Measurements from ENCODE around the gene NAGS.
A peak's percentile ranks its signal among the peaks of the same experiment; 100 is the strongest.
"Not testable (repeated sequence)": the region's sequence is repeated elsewhere in the genome, so short reads cannot be mapped to it uniquely, and the experiment has no call there.

NAGS gene

DNA sequence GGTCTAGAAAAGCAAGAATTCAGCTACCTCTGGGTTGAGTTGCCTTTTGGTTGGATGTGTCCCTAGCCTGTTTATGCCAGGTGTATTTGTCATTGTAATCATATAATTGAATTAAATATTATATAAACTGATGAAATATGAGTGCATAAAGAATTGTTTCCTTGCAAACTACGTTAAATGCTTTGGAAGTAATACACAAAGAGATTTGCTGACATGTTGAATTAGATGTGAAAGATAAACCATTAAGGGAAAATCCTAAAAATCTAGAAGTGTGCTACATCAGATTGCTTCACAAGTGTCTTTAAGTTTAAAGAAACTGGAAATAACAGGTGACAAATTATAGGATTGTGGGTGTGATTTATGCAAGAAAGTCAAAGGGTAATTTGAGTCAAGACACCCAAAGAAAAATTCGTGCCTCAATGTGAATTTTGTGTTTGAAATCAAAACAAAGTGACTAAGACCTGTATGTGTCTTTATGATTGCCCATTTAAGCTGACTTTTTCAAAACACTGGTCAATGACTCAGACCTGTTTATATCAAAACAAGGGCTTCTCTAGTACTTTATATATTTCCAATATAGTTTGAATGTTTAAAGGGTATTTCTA, 45.6 kb upstream of the NAGS start (continued):
- TF ChIP-seq, protein P1, sequence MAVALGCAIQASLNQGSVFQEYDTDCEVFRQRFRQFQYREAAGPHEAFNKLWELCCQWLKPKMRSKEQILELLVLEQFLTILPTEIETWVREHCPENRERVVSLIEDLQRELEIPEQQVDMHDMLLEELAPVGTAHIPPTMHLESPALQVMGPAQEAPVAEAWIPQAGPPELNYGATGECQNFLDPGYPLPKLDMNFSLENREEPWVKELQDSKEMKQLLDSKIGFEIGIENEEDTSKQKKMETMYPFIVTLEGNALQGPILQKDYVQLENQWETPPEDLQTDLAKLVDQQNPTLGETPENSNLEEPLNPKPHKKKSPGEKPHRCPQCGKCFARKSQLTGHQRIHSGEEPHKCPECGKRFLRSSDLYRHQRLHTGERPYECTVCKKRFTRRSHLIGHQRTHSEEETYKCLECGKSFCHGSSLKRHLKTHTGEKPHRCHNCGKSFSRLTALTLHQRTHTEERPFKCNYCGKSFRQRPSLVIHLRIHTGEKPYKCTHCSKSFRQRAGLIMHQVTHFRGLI (tag by site-specific recombination; IDR thresholded peaks at IDR 0.05) = no peak
- TF ChIP-seq FEZF1 (tag by site-specific recombination; IDR thresholded peaks at IDR 0.05) (peak; percentile 48; the same call in 1 of the 2 replicates), ZFP3 (tag by site-specific recombination; IDR thresholded peaks at IDR 0.05; ENCODE audit: low read depth) (no peak), ZNF529 (tag by site-specific recombination; IDR thresholded peaks at IDR 0.05; ENCODE audit: insufficient replicate concordance) (no peak), BCL11B (tag by site-specific recombination; IDR thresholded peaks at IDR 0.05; ENCODE audit: low read depth) (no peak), ZNF76 (tag by site-specific recombination; IDR thresholded peaks at IDR 0.05; ENCODE audit: borderline replicate concordance, low read depth) (no peak), ZNF302 (tag by site-specific recombination; IDR thresholded peaks at IDR 0.05; ENCODE audit: low read depth) (no peak), ZBTB8A (tag by site-specific recombination; IDR thresholded peaks at IDR 0.05) (no peak), EGR2 (tag by site-specific recombination; IDR thresholded peaks at IDR 0.05; ENCODE audit: low read depth) (no peak)

DNA sequence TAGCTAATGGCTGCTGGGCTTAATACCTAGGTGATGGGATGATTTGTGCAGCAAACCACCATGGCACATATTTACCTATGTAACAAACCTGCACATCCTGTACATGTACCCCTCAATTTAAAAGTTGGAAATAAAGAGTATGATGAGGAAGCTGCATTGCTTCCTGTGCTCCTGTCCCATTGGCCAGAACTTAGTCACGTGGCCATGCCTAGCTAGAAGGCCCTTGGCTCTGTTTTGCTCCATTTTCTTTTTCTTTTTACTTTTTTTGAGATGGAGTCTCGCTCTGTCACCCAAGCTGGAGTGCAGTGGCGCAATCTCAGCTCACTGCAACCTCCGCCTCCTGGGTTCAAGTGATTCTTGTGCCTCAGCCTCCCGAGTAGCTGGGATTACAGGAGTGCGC, 43.1 kb upstream of the NAGS start:
- H3K9me3 ChIP-seq (ENCODE audit: control insufficient read depth, insufficient read depth, low read depth, low read length); H3K27ac ChIP-seq (ENCODE audit: extremely low read depth, low read depth, low read length); H3K4me1 ChIP-seq (ENCODE audit: control insufficient read depth, insufficient read depth, low read length); H3K36me3 ChIP-seq (ENCODE audit: control insufficient read depth in 2 of 2, insufficient read depth in 1 of 2, low read length in 2 of 2); H3K4me3 ChIP-seq (ENCODE audit: low read depth, low read length); POLR2A ChIA-PET: not testable (repeated sequence)
- CTCF ChIA-PET = interaction anchor here (1.2 to 1.6 kb wide), 2 partner anchors 18 to 20 kb away, joined by 3 to 9 read pairs; partner anchors contain the start of gene PPY

DNA sequence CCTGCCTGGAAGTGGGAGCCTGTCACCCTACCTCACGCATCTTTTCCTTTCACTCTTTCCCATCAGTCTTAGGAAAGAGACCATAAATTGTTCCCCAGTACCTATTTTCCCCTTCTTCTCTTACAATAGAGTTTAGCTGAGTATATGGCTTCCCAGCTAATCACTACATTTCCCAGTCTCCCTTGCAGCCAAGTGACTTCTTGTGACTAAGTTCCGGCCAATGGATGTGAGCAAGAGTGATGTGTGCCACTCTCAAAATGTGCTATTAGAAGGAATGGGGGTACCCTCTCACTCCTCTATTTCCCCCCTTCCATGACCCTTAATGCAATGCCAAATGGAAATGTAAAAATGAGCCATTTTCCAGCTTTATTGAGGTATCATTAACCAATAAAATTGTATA, 42.5 kb upstream of the NAGS start:
- TF ChIP-seq YY2 (tag by site-specific recombination; IDR thresholded peaks at IDR 0.05) = 0 out of 2 replicates have a peak, but pooled peaks have one; percentile 8
- TF ChIP-seq, protein P2, sequence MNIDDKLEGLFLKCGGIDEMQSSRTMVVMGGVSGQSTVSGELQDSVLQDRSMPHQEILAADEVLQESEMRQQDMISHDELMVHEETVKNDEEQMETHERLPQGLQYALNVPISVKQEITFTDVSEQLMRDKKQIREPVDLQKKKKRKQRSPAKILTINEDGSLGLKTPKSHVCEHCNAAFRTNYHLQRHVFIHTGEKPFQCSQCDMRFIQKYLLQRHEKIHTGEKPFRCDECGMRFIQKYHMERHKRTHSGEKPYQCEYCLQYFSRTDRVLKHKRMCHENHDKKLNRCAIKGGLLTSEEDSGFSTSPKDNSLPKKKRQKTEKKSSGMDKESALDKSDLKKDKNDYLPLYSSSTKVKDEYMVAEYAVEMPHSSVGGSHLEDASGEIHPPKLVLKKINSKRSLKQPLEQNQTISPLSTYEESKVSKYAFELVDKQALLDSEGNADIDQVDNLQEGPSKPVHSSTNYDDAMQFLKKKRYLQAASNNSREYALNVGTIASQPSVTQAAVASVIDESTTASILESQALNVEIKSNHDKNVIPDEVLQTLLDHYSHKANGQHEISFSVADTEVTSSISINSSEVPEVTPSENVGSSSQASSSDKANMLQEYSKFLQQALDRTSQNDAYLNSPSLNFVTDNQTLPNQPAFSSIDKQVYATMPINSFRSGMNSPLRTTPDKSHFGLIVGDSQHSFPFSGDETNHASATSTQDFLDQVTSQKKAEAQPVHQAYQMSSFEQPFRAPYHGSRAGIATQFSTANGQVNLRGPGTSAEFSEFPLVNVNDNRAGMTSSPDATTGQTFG (tag by site-specific recombination; IDR thresholded peaks at IDR 0.05; ENCODE audit: borderline replicate concordance) = no peak
- Histone ChIP-seq H3K9me3 (ENCODE audit: control insufficient read depth, insufficient read depth, low read depth, low read length) (no peaks in the 10 kb centered on the region), H3K27ac (ENCODE audit: extremely low read depth, low read depth, low read length) (no peak overlapping the region), H3K4me1 (ENCODE audit: control insufficient read depth, insufficient read depth, low read length) (peaks cover 7% of the 10 kb centered on the region), H3K4me3 (ENCODE audit: low read depth, low read length) (no peak overlapping the region), H3K36me3 (ENCODE audit: control insufficient read depth in 2 of 2, insufficient read depth in 1 of 2, low read length in 2 of 2) (no peaks in the 10 kb centered on the region)
- CTCF ChIA-PET = interaction anchor here (1.2 to 1.6 kb wide), 2 partner anchors 18 to 21 kb away, joined by 3 to 9 read pairs; partner anchors contain the start of gene PPY
- POLR2A ChIA-PET = no interaction called here

DNA sequence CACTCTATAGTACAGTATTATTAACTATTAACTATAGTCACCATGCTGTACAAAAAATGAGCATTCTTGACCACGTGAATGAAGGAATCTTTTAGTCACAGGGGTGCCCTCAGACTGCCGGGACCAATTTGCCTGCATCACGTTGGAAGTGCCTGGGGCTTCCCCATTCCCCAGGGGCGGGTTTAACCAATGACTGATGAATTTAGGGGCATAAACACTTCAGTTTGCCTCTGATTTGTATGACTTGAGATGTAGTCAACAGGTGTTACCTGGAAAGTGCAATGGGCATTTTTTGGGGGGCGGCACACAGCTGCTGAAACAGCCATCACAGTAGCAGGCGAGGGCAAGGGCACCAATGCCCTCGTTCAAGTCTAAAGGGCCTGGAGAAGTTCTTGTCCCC, 41.9 kb upstream of the NAGS start:
- no peaks in the 10 kb centered on the region for H3K36me3 ChIP-seq (ENCODE audit: control insufficient read depth in 2 of 2, insufficient read depth in 1 of 2, low read length in 2 of 2)
- H3K4me1 ChIP-seq (ENCODE audit: control insufficient read depth, insufficient read depth, low read length) = peaks cover 7% of the 10 kb centered on the region
- no peak overlapping the region for H3K27ac ChIP-seq (ENCODE audit: extremely low read depth, low read depth, low read length)
- ChIA-PET CTCF (interaction anchor here (1.2 to 1.6 kb wide), 2 partner anchors 19 to 22 kb away, joined by 3 to 9 read pairs; partner anchors contain the start of gene PPY), POLR2A (no interaction called here)
- no peak overlapping the region for H3K4me3 ChIP-seq (ENCODE audit: low read depth, low read length)
- TF ChIP-seq ZSCAN16 (tag by site-specific recombination; IDR thresholded peaks at IDR 0.05) (no peak), RBAK (tag by site-specific recombination; IDR thresholded peaks at IDR 0.05) (no peak), ZNF843 (tag by site-specific recombination; IDR thresholded peaks at IDR 0.05) (no peak), ZNF335 (tag by site-specific recombination; conservative IDR thresholded peaks at IDR 0.05) (peak; percentile 84), BCL11A (tag by site-specific recombination; IDR thresholded peaks at IDR 0.05; ENCODE audit: low read depth) (no peak), SCRT2 (tag by site-specific recombination; IDR thresholded peaks at IDR 0.05) (peak; percentile 85), ZBTB48 (tag by site-specific recombination; IDR thresholded peaks at IDR 0.05) (no peak), ZNF354C (tag by site-specific recombination; IDR thresholded peaks at IDR 0.05; ENCODE audit: borderline replicate concordance, low read depth) (no peak), ZNF214 (tag by site-specific recombination; IDR thresholded peaks at IDR 0.05; ENCODE audit: borderline replicate concordance) (no peak), OSR2 (tag by site-specific recombination; IDR thresholded peaks at IDR 0.05) (no peak), ZNF341 (tag by site-specific recombination; IDR thresholded peaks at IDR 0.05; ENCODE audit: low read depth) (peak; percentile 58), HOXA7 (CRISPR knock-in tag; IDR thresholded peaks at IDR 0.05; ENCODE audit: borderline replicate concordance) (no peak)
- TF ChIP-seq, protein P3, sequence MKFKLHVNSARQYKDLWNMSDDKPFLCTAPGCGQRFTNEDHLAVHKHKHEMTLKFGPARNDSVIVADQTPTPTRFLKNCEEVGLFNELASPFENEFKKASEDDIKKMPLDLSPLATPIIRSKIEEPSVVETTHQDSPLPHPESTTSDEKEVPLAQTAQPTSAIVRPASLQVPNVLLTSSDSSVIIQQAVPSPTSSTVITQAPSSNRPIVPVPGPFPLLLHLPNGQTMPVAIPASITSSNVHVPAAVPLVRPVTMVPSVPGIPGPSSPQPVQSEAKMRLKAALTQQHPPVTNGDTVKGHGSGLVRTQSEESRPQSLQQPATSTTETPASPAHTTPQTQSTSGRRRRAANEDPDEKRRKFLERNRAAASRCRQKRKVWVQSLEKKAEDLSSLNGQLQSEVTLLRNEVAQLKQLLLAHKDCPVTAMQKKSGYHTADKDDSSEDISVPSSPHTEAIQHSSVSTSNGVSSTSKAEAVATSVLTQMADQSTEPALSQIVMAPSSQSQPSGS (tag by site-specific recombination; IDR thresholded peaks at IDR 0.05; ENCODE audit: low read depth) = no peak
- no peaks in the 10 kb centered on the region for H3K9me3 ChIP-seq (ENCODE audit: control insufficient read depth, insufficient read depth, low read depth, low read length)

All from HEK293 (cell line).